MM.1S (cell line): Measurements from ENCODE around the gene SLC4A4.

Experiments
- DNase-seq: peaks from one replicate; pipeline ENCODE4 v3.0.0-alpha.2; 2015
- H2AFZ ChIP-seq: fragments of 300-600 bp; sonication (generic); 2 replicates; pipeline ENCODE4 v1.6.0; 2016; ENCODE audit warnings: antibody characterized with exemption, low read length
- H3F3A ChIP-seq: fragments of 300-600 bp; sonication (generic); 2 replicates; pipeline ENCODE4 v1.6.1; 2016; ENCODE audit warnings: mild to moderate bottlenecking, antibody characterized with exemption, low read length, moderate library complexity, mixed read lengths; ENCODE audit not compliant: insufficient read depth
- H3K27ac ChIP-seq: fragments of 300-600 bp; sonication (generic); 2 replicates; pipeline ENCODE4 v1.5.1; 2016; ENCODE audit warnings: mild to moderate bottlenecking, low read length
- H3K27me3 ChIP-seq: fragments of 300-600 bp; sonication (generic); replicated peaks from 2 replicates; pipeline ENCODE4 v1.6.0; 2016; ENCODE audit warnings: low read length; ENCODE audit not compliant: insufficient read depth
- H3K36me3 ChIP-seq: fragments of 300-600 bp; sonication (generic); replicated peaks from 2 replicates; pipeline ENCODE4 v1.6.1; 2016; ENCODE audit warnings: mild to moderate bottlenecking, low read length, mixed read lengths; ENCODE audit not compliant: insufficient read depth
- H3K4me1 ChIP-seq: fragments of 300-600 bp; sonication (generic); 2 replicates; pipeline ENCODE4 v1.6.1; 2016; ENCODE audit warnings: low read length, mixed read lengths
- H3K4me2 ChIP-seq: fragments of 300-600 bp; sonication (generic); 2 replicates; pipeline ENCODE4 v1.6.0; 2016; ENCODE audit warnings: low read depth, low read length
- H3K4me3 ChIP-seq: fragments of 300-600 bp; sonication (generic); 2 replicates; pipeline ENCODE4 v1.5.1; 2016; ENCODE audit warnings: low read length, mixed read lengths
- H3K79me2 ChIP-seq: fragments of 300-600 bp; sonication (generic); 2 replicates; pipeline ENCODE4 v1.6.1; 2016; ENCODE audit warnings: mixed run types, low read length, mixed read lengths
- H3K9ac ChIP-seq: fragments of 300-600 bp; sonication (generic); 2 replicates; pipeline ENCODE4 v1.6.1; 2016; ENCODE audit warnings: low read length, mixed read lengths
- H3K9me2 ChIP-seq: fragments of 300-600 bp; sonication (generic); replicated peaks from 2 replicates; pipeline ENCODE4 v1.6.1; 2016; ENCODE audit warnings: mild to moderate bottlenecking, low read length, mixed read lengths; ENCODE audit not compliant: insufficient read depth
- H3K9me3 ChIP-seq: fragments of 300-600 bp; sonication (generic); replicated peaks from 2 replicates; pipeline ENCODE4 v1.6.1; 2016; ENCODE audit warnings: mild to moderate bottlenecking, low read length, mixed read lengths; ENCODE audit not compliant: insufficient read depth
- H4K20me1 ChIP-seq: fragments of 300-600 bp; sonication (generic); 2 replicates; pipeline ENCODE4 v1.6.1; 2016; ENCODE audit warnings: mild to moderate bottlenecking, low read length, moderate library complexity, mixed read lengths; ENCODE audit not compliant: insufficient read depth
- EZH2 ChIP-seq: fragments of 300-600 bp; sonication (generic); optimal IDR thresholded peaks from 2 replicates; pipeline ENCODE3; 2017; ENCODE audit warnings: low read depth, mild to moderate bottlenecking, antibody characterized with exemption, low read length, mixed read lengths
- EZH2phosphoT487 ChIP-seq: fragments of 300-600 bp; sonication (generic); IDR thresholded peaks from 2 replicates; pipeline ENCODE4 v1.6.1; 2018; ENCODE audit warnings: antibody characterized with exemption, low read length
- TF ChIP-seq, protein P1 (sequence below): fragments of 300-600 bp; sonication (generic); IDR thresholded peaks from 2 replicates; pipeline ENCODE4 v1.5.1; 2016; ENCODE audit warnings: antibody characterized with exemption, low read length, mixed read lengths

SLC4A4 gene

GRCh38 chr4:71417150-71417549 lies 78.3 kb downstream of the SLC4A4 start:
- Histone ChIP-seq H2AFZ (no peak overlapping the region), H4K20me1 (no peaks in the 10 kb centered on the region), H3K27ac (no peak overlapping the region), H3K9me2 (no peaks in the 10 kb centered on the region), H3K4me3 (no peak overlapping the region), H3K9me3 (no peaks in the 10 kb centered on the region), H3K27me3 (no peaks in the 10 kb centered on the region), H3K9ac (no peak overlapping the region), H3K36me3 (no peaks in the 10 kb centered on the region), H3F3A (no peaks in the 10 kb centered on the region), H3K4me2 (no peak overlapping the region), H3K79me2 (no peaks in the 10 kb centered on the region), H3K4me1 (no peaks in the 10 kb centered on the region)
- DNase-seq, result no peak
- TF ChIP-seq, protein P1, sequence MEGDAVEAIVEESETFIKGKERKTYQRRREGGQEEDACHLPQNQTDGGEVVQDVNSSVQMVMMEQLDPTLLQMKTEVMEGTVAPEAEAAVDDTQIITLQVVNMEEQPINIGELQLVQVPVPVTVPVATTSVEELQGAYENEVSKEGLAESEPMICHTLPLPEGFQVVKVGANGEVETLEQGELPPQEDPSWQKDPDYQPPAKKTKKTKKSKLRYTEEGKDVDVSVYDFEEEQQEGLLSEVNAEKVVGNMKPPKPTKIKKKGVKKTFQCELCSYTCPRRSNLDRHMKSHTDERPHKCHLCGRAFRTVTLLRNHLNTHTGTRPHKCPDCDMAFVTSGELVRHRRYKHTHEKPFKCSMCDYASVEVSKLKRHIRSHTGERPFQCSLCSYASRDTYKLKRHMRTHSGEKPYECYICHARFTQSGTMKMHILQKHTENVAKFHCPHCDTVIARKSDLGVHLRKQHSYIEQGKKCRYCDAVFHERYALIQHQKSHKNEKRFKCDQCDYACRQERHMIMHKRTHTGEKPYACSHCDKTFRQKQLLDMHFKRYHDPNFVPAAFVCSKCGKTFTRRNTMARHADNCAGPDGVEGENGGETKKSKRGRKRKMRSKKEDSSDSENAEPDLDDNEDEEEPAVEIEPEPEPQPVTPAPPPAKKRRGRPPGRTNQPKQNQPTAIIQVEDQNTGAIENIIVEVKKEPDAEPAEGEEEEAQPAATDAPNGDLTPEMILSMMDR, result no peak

GRCh38 chr4:71426381-71427042 lies 87.7 kb downstream of the SLC4A4 start:
- Histone ChIP-seq H3K4me3 (no peak overlapping the region), H3K9me2 (no peaks in the 10 kb centered on the region), H4K20me1 (no peaks in the 10 kb centered on the region), H3K27me3 (no peaks in the 10 kb centered on the region), H3K4me2 (no peak overlapping the region), H3K36me3 (no peaks in the 10 kb centered on the region), H2AFZ (no peak overlapping the region), H3K9ac (no peak overlapping the region), H3F3A (no peaks in the 10 kb centered on the region), H3K4me1 (no peaks in the 10 kb centered on the region), H3K9me3 (no peaks in the 10 kb centered on the region), H3K27ac (no peak overlapping the region), H3K79me2 (no peaks in the 10 kb centered on the region)
- DNase-seq, result no peak
- TF ChIP-seq, protein P1, result no peak
- no peak for TF ChIP-seq EZH2
- TF ChIP-seq EZH2phosphoT487, result no peak

- H3K4me2 ChIP-seq, result no peak overlapping the region
- no peaks in the 10 kb centered on the region for H4K20me1 ChIP-seq
- H3K9ac ChIP-seq, result no peak overlapping the region
- no peaks in the 10 kb centered on the region for H3K4me1 ChIP-seq
- no peak overlapping the region for H2AFZ ChIP-seq
- H3K4me3 ChIP-seq, result no peak overlapping the region
- H3K9me3 ChIP-seq, result no peaks in the 10 kb centered on the region
- no peaks in the 10 kb centered on the region for H3K36me3 ChIP-seq
- no peak for DNase-seq
- H3K9me2 ChIP-seq, result no peaks in the 10 kb centered on the region
- H3K27ac ChIP-seq, result no peak overlapping the region
- H3K79me2 ChIP-seq, result no peaks in the 10 kb centered on the region
- TF ChIP-seq, protein P1, result no peak
- no peak for TF ChIP-seq EZH2
- TF ChIP-seq EZH2phosphoT487, result no peak
- no peaks in the 10 kb centered on the region for H3K27me3 ChIP-seq
- no peaks in the 10 kb centered on the region for H3F3A ChIP-seq
Measured at GRCh38 chr4:71429106-71429505, 90.3 kb downstream of the SLC4A4 start.
